Astrocyte (in vitro differentiated cells and primary cell): ENCODE results near the gene THADA. TPM values are rescaled to one million over a fixed set of nuclear protein-coding genes. Genes with fewer than 3 reads are reported as not detected.

Experiments
- DNase-seq: peaks from one replicate; pipeline ENCODE4 v3.0.0-alpha.2; 2010; ENCODE audit warnings: low read depth
- FAIRE-seq: peaks from 2 replicates; lab custom pipeline; 2011; peaks lifted over from hg19 to GRCh38; lab: Jason Lieb, UNC
- H2AFZ ChIP-seq: 2 replicates; pipeline ENCODE4 v1.6.0; 2012; ENCODE audit warnings: low read depth, low read length, inconsistent platforms
- H3K27ac ChIP-seq: 2 replicates; pipeline ENCODE4 v1.5.1; 2011; ENCODE audit warnings: low read depth, low read length, inconsistent platforms
- H3K27me3 ChIP-seq: 2 replicates; pipeline ENCODE4 v1.6.0; 2011; ENCODE audit warnings: low read length, inconsistent platforms; ENCODE audit not compliant: insufficient read depth
- H3K36me3 ChIP-seq: 2 replicates; pipeline ENCODE4 v1.5.1; 2011; ENCODE audit warnings: low read length, inconsistent platforms; ENCODE audit not compliant: insufficient read depth
- H3K4me1 ChIP-seq: 2 replicates; pipeline ENCODE4 v1.5.1; 2011; ENCODE audit warnings: low read length, inconsistent platforms; ENCODE audit not compliant: insufficient read depth
- H3K4me2 ChIP-seq: 2 replicates; pipeline ENCODE4 v1.6.0; 2012; ENCODE audit warnings: low read length, inconsistent platforms
- H3K4me3 ChIP-seq: 2 replicates; pipeline ENCODE4 v1.5.1; 2011; ENCODE audit warnings: low read depth, mild to moderate bottlenecking, low read length, inconsistent platforms; ENCODE audit not compliant: insufficient read depth
- H3K79me2 ChIP-seq: 2 replicates; pipeline ENCODE4 v1.6.0; 2012; ENCODE audit warnings: mild to moderate bottlenecking, low read length, inconsistent platforms; ENCODE audit not compliant: insufficient read depth
- H3K9ac ChIP-seq: 2 replicates; pipeline ENCODE4 v1.6.0; 2012; ENCODE audit warnings: mild to moderate bottlenecking, low read length, inconsistent platforms
- H3K9me3 ChIP-seq: 2 replicates; pipeline ENCODE4 v1.5.1; 2012; ENCODE audit warnings: low read depth, mild to moderate bottlenecking, low read length, inconsistent platforms; ENCODE audit not compliant: insufficient read depth
- H4K20me1 ChIP-seq: 2 replicates; pipeline ENCODE4 v1.6.0; 2012; ENCODE audit warnings: low read length, inconsistent platforms; ENCODE audit not compliant: insufficient read depth
- H3K27ac Mint-ChIP-seq: one replicate; pipeline ENCODE4 v1.8.0; 2021; ENCODE audit warnings: mild to moderate bottlenecking, mixed read lengths; ENCODE audit not compliant: unreplicated experiment
- H3K27me3 Mint-ChIP-seq: one replicate; pipeline ENCODE4 v1.8.0; 2021; ENCODE audit warnings: low read depth, mixed read lengths; ENCODE audit not compliant: unreplicated experiment
- H3K36me3 Mint-ChIP-seq: one replicate; pipeline ENCODE4 v1.8.0; 2021; ENCODE audit warnings: low read depth, mixed read lengths; ENCODE audit not compliant: unreplicated experiment
- H3K4me1 Mint-ChIP-seq: one replicate; pipeline ENCODE4 v1.8.0; 2021; ENCODE audit warnings: low read depth, mixed read lengths; ENCODE audit not compliant: unreplicated experiment
- H3K4me3 Mint-ChIP-seq: one replicate; pipeline ENCODE4 v1.8.0; 2021; ENCODE audit warnings: mild to moderate bottlenecking, moderate library complexity, mixed read lengths; ENCODE audit not compliant: unreplicated experiment
- H3K9me3 Mint-ChIP-seq: one replicate; pipeline ENCODE4 v1.8.0; 2021; ENCODE audit warnings: mild to moderate bottlenecking, mixed read lengths; ENCODE audit not compliant: unreplicated experiment
- EZH2 ChIP-seq: IDR thresholded peaks from 2 replicates; pipeline ENCODE4 v1.6.1; 2012; ENCODE audit warnings: mild to moderate bottlenecking, low read length, inconsistent platforms; ENCODE audit not compliant: insufficient read depth
- total RNA-seq: library from RNA; stranded (reverse); gene quantifications from 2 replicates; pipeline ENCODE4 v1.2.1, GENCODE V29; 2021
- TF ChIP-seq, protein P1 (sequence below): IDR thresholded peaks from 2 replicates; pipeline ENCODE4 v1.5.1; 2011; ENCODE audit warnings: low read depth, mild to moderate bottlenecking, inconsistent platforms, low read length, moderate library complexity; ENCODE audit not compliant: insufficient read depth

Gene THADA
- total RNA-seq, 1 donor from 2014 or later, result 16.2 TPM

DNA sequence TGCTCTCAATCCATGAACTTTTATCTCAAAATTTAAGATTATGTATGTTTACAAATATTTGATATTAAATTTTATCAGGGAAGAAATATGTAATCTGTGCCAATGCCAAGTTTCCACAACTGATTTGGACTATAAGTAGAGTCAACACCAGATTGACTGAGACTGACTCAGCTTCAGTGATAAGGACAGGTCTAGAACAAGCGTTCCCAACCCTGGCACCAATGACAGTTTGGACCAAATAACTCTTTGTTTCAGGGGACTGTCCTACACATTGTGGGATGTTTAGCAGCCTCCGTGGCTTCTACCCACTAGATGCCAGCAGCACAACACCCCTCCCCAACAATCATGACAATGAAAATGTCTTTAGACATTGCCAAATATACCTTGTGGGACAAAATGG lies 165.3 kb downstream of the THADA start:
- DNase-seq, result no peak
- peaks cover 17% of the 10 kb centered on the region for H3K4me1 ChIP-seq
- H3K36me3 Mint-ChIP-seq, result no peaks in the 10 kb centered on the region
- no peaks in the 10 kb centered on the region for H3K79me2 ChIP-seq
- no peak overlapping the region for H3K9ac ChIP-seq
- H3K27ac ChIP-seq, result no peak overlapping the region
- H2AFZ ChIP-seq, result no peak overlapping the region
- H3K4me3 ChIP-seq, result no peak overlapping the region
- no peaks in the 10 kb centered on the region for H3K9me3 ChIP-seq
- TF ChIP-seq EZH2, result no peak
- TF ChIP-seq, protein P1, sequence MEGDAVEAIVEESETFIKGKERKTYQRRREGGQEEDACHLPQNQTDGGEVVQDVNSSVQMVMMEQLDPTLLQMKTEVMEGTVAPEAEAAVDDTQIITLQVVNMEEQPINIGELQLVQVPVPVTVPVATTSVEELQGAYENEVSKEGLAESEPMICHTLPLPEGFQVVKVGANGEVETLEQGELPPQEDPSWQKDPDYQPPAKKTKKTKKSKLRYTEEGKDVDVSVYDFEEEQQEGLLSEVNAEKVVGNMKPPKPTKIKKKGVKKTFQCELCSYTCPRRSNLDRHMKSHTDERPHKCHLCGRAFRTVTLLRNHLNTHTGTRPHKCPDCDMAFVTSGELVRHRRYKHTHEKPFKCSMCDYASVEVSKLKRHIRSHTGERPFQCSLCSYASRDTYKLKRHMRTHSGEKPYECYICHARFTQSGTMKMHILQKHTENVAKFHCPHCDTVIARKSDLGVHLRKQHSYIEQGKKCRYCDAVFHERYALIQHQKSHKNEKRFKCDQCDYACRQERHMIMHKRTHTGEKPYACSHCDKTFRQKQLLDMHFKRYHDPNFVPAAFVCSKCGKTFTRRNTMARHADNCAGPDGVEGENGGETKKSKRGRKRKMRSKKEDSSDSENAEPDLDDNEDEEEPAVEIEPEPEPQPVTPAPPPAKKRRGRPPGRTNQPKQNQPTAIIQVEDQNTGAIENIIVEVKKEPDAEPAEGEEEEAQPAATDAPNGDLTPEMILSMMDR, result no peak
- H3K4me2 ChIP-seq, result no peak overlapping the region
- no peaks in the 10 kb centered on the region for H4K20me1 ChIP-seq
- no peak for FAIRE-seq
- no peaks in the 10 kb centered on the region for H3K9me3 Mint-ChIP-seq
- peaks cover 14% of the 10 kb centered on the region for H3K4me1 Mint-ChIP-seq
- H3K36me3 ChIP-seq, result no peaks in the 10 kb centered on the region
- H3K4me3 Mint-ChIP-seq, result no peak overlapping the region
- no peaks in the 10 kb centered on the region for H3K27me3 ChIP-seq
- no peak overlapping the region for H3K27ac Mint-ChIP-seq
- H3K27me3 Mint-ChIP-seq, result no peaks in the 10 kb centered on the region

DNA sequence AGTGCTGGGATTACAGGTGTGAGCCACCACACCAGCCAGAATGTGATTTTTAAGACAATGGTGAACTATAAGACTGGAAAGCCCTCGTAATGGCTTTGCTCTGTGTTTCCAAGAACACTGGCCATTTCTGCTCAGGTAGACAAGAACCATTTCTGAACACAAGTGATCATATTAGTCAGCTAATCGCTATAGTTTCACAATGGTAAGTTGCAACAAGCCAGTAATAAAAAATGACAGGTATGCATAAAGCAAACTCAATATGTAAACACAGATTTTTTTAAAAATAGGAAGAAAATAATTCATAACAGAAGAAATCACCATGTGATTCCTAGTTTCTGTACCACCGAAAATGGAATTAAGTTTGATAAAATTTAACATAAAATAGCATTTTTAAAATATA lies 166.5 kb downstream of the THADA start:
- H3K27ac ChIP-seq, result no peak overlapping the region
- H2AFZ ChIP-seq, result no peak overlapping the region
- no peak overlapping the region for H3K27ac Mint-ChIP-seq
- no peak overlapping the region for H3K4me3 Mint-ChIP-seq
- no peak overlapping the region for H3K9ac ChIP-seq
- DNase-seq (no peak), FAIRE-seq (no peak)
- no peaks in the 10 kb centered on the region for H3K9me3 Mint-ChIP-seq
- H4K20me1 ChIP-seq, result no peaks in the 10 kb centered on the region
- no peaks in the 10 kb centered on the region for H3K36me3 ChIP-seq
- no peak overlapping the region for H3K4me3 ChIP-seq
- no peaks in the 10 kb centered on the region for H3K79me2 ChIP-seq
- H3K4me1 Mint-ChIP-seq, result peaks cover 24% of the 10 kb centered on the region
- no peaks in the 10 kb centered on the region for H3K36me3 Mint-ChIP-seq
- TF ChIP-seq, protein P1, result no peak
- TF ChIP-seq EZH2, result no peak
- peaks cover 18% of the 10 kb centered on the region for H3K4me1 ChIP-seq
- H3K27me3 ChIP-seq, result no peaks in the 10 kb centered on the region
- H3K4me2 ChIP-seq, result no peak overlapping the region
- no peaks in the 10 kb centered on the region for H3K9me3 ChIP-seq
- no peaks in the 10 kb centered on the region for H3K27me3 Mint-ChIP-seq

DNA sequence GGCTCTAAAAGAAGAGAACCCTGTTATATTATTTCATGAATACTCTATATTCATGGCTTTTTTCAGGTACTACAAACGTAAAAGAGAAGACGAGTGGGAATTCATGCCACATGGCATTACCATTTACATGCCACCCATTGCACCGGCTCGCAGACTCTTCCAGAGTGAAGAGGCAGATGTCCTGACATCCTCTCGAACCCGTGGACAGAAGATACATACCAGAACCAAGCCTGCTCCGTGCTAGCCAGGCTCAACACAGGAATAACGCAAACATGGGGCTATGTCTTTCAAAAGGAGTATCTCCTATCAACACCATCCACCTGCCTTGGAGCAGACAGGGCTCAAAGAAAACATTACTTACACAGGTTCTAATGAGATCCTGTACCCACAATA lies 168.8 kb downstream of the THADA start:
- H3K27me3 Mint-ChIP-seq, result no peaks in the 10 kb centered on the region
- Histone ChIP-seq H3K4me3 (no peak overlapping the region), H3K9ac (peak overlapping the region; percentile 60), H2AFZ (no peak overlapping the region), H3K4me2 (peak overlapping the region; percentile 52), H3K27me3 (no peaks in the 10 kb centered on the region), H3K4me1 (peaks cover 18% of the 10 kb centered on the region), H3K9me3 (no peaks in the 10 kb centered on the region), H4K20me1 (no peaks in the 10 kb centered on the region), H3K79me2 (no peaks in the 10 kb centered on the region), H3K27ac (peak overlapping the region; percentile 89), H3K36me3 (no peaks in the 10 kb centered on the region)
- FAIRE-seq (no peak), DNase-seq (no peak)
- TF ChIP-seq, protein P1, result no peak
- TF ChIP-seq EZH2, result no peak
- no peaks in the 10 kb centered on the region for H3K36me3 Mint-ChIP-seq
- peak overlapping the region; percentile 96 for H3K27ac Mint-ChIP-seq
- H3K4me3 Mint-ChIP-seq, result no peak overlapping the region
- H3K4me1 Mint-ChIP-seq, result peaks cover 27% of the 10 kb centered on the region
- H3K9me3 Mint-ChIP-seq, result no peaks in the 10 kb centered on the region
